ENCODE data around the gene STK16.

- TF ChIP-seq CTCF (IDR thresholded peaks at IDR 0.05) (no peak), POLR2A (IDR thresholded peaks at IDR 0.05) (no peak), EP300 (IDR thresholded peaks at IDR 0.05) (no peak)
Measured at GRCh38 chr2:219281588-219281987, 36.3 kb downstream of the STK16 start.

Data from suprapubic skin (tissue), 3 donors.